ENCODE results near the gene PUS10.

DNA sequence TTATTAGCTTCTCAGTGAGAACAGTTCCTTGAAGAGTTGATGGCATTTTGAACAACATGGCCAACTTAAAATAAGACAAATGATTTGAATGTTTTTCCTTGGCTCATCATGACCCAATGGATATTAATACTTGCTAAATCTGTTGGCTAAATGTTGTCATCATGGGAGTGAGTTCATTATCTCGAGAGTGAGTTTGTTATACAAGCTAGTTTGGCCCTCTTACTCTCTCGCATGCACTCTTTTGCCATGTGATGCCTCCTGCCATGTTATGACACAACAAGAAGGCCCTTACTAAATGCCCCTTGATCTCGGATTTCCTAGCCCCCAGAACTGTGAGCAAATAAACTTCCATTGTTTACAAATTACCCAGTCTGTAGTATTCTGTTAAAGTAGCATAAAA is 24.8 kb upstream of the PUS10 start:
- TF ChIP-seq CTCF (IDR thresholded peaks at IDR 0.05 in 2 of 3, conservative IDR thresholded peaks at IDR 0.05 in 1 of 3; ENCODE audit: borderline replicate concordance in 1 of 3, insufficient read depth in 1 of 3, low read depth in 2 of 3, low read length in 2 of 3) (no peak), POLR2A (IDR thresholded peaks at IDR 0.05; ENCODE audit: borderline replicate concordance, extremely low read depth, insufficient read depth, insufficient read length) (no peak), EZH2 (IDR thresholded peaks at IDR 0.05) (no peak), SRF (IDR thresholded peaks at IDR 0.05; ENCODE audit: low read depth) (no peak), EZH2phosphoT487 (IDR thresholded peaks at IDR 0.05; ENCODE audit: borderline replicate concordance) (no peak), JUND (IDR thresholded peaks at IDR 0.05) (no peak), ZFX (IDR thresholded peaks at IDR 0.05) (no peak), YY1 (IDR thresholded peaks at IDR 0.05; ENCODE audit: extremely low read depth, insufficient replicate concordance, low read depth, low read length) (no peak), REST (IDR thresholded peaks at IDR 0.05; ENCODE audit: low read depth) (no peak), POLR2AphosphoS5 (IDR thresholded peaks at IDR 0.05; ENCODE audit: low read depth, low read length) (no peak), ZNF274 (IDR thresholded peaks at IDR 0.05; ENCODE audit: low read depth, low read length) (no peak), EGR1 (IDR thresholded peaks at IDR 0.05; ENCODE audit: low read depth) (no peak), SIN3A (IDR thresholded peaks at IDR 0.05; ENCODE audit: low read depth) (no peak)

All from HCT116 (cell line).